ENCODE results near the gene PLXNA2.

- TF ChIP-seq CTCF (conservative IDR thresholded peaks at IDR 0.05; ENCODE audit: low read length) (no peak), EZH2phosphoT487 (IDR thresholded peaks at IDR 0.05; ENCODE audit: borderline replicate concordance, low read depth, low read length) (no peak)
Observed at GRCh38 chr1:208183977-208184911, 59.9 kb downstream of the PLXNA2 start.

All from OCI-LY7 (cell line).